ENCODE measurements around the gene ALG5. TPM values are rescaled to one million over a fixed set of nuclear protein-coding genes. Genes with fewer than 3 reads are reported as not detected.

ALG5 gene
- total RNA-seq, 1 experiment from 2014 or later = 32.2 TPM

GRCh38 chr13:36910545-36910944 lies 88.6 kb downstream of the ALG5 start:
- H3K4me2 ChIP-seq (ENCODE audit: low read length) = no peak overlapping the region
- ATAC-seq (no peak), DNase-seq (ENCODE audit: low read depth, low spot score) (no peak)
- no peaks in the 10 kb centered on the region for H3K4me1 ChIP-seq (ENCODE audit: control insufficient read depth in 1 of 2, insufficient read depth in 2 of 2, low read length in 2 of 2)
- H3K4me3 ChIP-seq (replicated peaks in 1 of 2; ENCODE audit: low read depth in 1 of 2, low read length in 2 of 2) = no peak overlapping the region
- H4K20me1 ChIP-seq (ENCODE audit: insufficient read depth) = no peaks in the 10 kb centered on the region
- no peaks in the 10 kb centered on the region for H3K9me3 ChIP-seq (ENCODE audit: control insufficient read depth in 1 of 2, insufficient read depth in 1 of 2, low read depth in 1 of 2, low read length in 2 of 2)
- H3K9ac ChIP-seq (ENCODE audit: low read length) = no peak overlapping the region
- no peak overlapping the region for H3K27ac ChIP-seq (ENCODE audit: low read depth, low read length)
- no peaks in the 10 kb centered on the region for H3K36me3 ChIP-seq (ENCODE audit: control insufficient read depth in 1 of 2, insufficient read depth in 2 of 2, low read length in 2 of 2)
- H3K9me2 ChIP-seq (ENCODE audit: insufficient read depth) = no peaks in the 10 kb centered on the region
- POLR2A ChIA-PET = no interaction called here
- no TSS peak for BruUV-seq (replicated peaks)
- intact Hi-C loops (cut with micrococcal nuclease) = no loop called here
- H3K27me3 ChIP-seq (ENCODE audit: insufficient read depth, low read length) = no peaks in the 10 kb centered on the region
- no peak for TF ChIP-seq ZFX (IDR thresholded peaks at IDR 0.05)
- TF ChIP-seq FOSL1 (IDR thresholded peaks at IDR 0.05; ENCODE audit: low read depth) = no peak
- no peak for TF ChIP-seq SRF (IDR thresholded peaks at IDR 0.05; ENCODE audit: low read depth)
- no peak for TF ChIP-seq ZNF274 (IDR thresholded peaks at IDR 0.05; ENCODE audit: low read depth, low read length)
- TF ChIP-seq YY1 (IDR thresholded peaks at IDR 0.05; ENCODE audit: extremely low read depth, insufficient replicate concordance, low read depth, low read length) = no peak
- TF ChIP-seq TCF7L2 (IDR thresholded peaks at IDR 0.05; ENCODE audit: borderline replicate concordance, extremely low read depth, insufficient read depth, insufficient read length) = no peak
- TF ChIP-seq, protein P1, sequence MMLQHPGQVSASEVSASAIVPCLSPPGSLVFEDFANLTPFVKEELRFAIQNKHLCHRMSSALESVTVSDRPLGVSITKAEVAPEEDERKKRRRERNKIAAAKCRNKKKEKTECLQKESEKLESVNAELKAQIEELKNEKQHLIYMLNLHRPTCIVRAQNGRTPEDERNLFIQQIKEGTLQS (IDR thresholded peaks at IDR 0.05) = no peak
- TF ChIP-seq EZH2 (IDR thresholded peaks at IDR 0.05) = no peak
- TF ChIP-seq CBX3 (IDR thresholded peaks at IDR 0.05; ENCODE audit: low read depth) = no peak
- TF ChIP-seq CEBPB (IDR thresholded peaks at IDR 0.05; ENCODE audit: low read depth) = no peak
- no peak for TF ChIP-seq SIN3A (IDR thresholded peaks at IDR 0.05; ENCODE audit: low read depth)
- no peak for TF ChIP-seq RAD21 (IDR thresholded peaks at IDR 0.05; ENCODE audit: low read depth)
- no peak for TF ChIP-seq EGR1 (IDR thresholded peaks at IDR 0.05; ENCODE audit: low read depth)
- no peak for TF ChIP-seq POLR2AphosphoS5 (IDR thresholded peaks at IDR 0.05; ENCODE audit: low read depth, low read length)
- no peak for TF ChIP-seq MAX (IDR thresholded peaks at IDR 0.05)
- TF ChIP-seq POLR2A (IDR thresholded peaks at IDR 0.05; ENCODE audit: borderline replicate concordance, extremely low read depth, insufficient read depth, insufficient read length) = no peak
- TF ChIP-seq, protein P2, sequence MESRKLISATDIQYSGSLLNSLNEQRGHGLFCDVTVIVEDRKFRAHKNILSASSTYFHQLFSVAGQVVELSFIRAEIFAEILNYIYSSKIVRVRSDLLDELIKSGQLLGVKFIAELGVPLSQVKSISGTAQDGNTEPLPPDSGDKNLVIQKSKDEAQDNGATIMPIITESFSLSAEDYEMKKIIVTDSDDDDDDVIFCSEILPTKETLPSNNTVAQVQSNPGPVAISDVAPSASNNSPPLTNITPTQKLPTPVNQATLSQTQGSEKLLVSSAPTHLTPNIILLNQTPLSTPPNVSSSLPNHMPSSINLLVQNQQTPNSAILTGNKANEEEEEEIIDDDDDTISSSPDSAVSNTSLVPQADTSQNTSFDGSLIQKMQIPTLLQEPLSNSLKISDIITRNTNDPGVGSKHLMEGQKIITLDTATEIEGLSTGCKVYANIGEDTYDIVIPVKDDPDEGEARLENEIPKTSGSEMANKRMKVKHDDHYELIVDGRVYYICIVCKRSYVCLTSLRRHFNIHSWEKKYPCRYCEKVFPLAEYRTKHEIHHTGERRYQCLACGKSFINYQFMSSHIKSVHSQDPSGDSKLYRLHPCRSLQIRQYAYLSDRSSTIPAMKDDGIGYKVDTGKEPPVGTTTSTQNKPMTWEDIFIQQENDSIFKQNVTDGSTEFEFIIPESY (IDR thresholded peaks at IDR 0.05; ENCODE audit: extremely low read depth, insufficient replicate concordance, low read length) = no peak
- CTCF ChIA-PET = no interaction called here
- RAD21 ChIA-PET (ENCODE audit: low non-redundant PET in 1 of 2, low total read pairs in 2 of 2, uncharacterized antibody in 2 of 2, unreplicated experiment in 2 of 2) = no interaction called here
- H2AFZ ChIP-seq (ENCODE audit: low read depth, low read length, poor library complexity, severe bottlenecking) = no peak overlapping the region
- no peaks in the 10 kb centered on the region for H3K79me2 ChIP-seq (ENCODE audit: insufficient read depth, low read length)
